ENCODE data around the gene PPFIA2. TPM values are rescaled to one million over a fixed set of nuclear protein-coding genes. Genes with fewer than 3 reads are reported as not detected.

Gene PPFIA2
- total RNA-seq, 1 experiment from 2014 or later: 10.2 TPM

DNA sequence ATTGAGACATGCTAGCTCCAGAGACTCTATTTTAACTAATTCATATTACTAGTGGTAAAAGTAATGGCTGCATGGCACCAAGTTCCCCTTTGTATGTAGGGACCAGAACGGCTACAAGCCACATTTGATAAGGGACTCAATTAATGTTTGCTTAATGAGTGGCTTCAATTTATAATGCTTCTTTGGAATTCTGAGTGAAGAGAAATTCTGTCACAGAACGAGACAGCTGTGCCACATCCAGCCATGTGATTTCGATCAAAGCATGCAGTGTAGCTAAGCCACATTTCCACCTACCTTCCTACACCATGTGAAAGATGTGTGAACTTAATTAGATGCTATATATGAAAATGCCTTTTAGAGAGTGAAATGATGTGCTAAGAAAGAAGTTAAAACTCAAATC, 463.9 kb downstream of the PPFIA2 start:
- Histone ChIP-seq H3K27ac (no peak overlapping the region), H3K36me3 (no peaks in the 10 kb centered on the region), H3K4me3 (no peak overlapping the region), H3K27me3 (no peaks in the 10 kb centered on the region), H3K9me3 (replicated peaks) (no peaks in the 10 kb centered on the region), H3K4me1 (no peaks in the 10 kb centered on the region)
- no peak for DNase-seq

GRCh38 chr12:81294325-81295190, 464.6 kb downstream of the PPFIA2 start:
- Histone ChIP-seq H3K4me3 (no peak overlapping the region), H3K9me3 (replicated peaks) (no peaks in the 10 kb centered on the region), H3K36me3 (no peaks in the 10 kb centered on the region), H3K4me1 (no peaks in the 10 kb centered on the region), H3K27ac (no peak overlapping the region), H3K27me3 (no peaks in the 10 kb centered on the region)
- no peak for DNase-seq

DNA sequence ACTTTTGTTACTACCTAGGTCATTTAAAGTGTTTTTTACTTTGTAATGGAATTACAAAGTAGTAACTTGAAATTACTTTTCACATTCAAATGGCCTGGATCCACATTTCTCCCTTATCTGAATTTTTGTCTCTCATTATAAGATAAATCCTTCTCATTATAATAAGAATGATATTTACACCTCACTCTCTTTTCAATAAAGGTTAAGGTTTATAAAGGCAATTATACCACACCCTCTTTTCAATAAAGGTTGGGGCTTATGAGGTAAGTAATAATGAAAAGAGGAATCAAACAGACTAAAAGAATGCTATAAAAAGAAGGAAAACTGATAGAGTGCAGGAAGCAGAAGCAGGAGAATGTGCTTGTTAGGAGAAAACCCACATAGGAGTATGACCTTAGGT, 470.5 kb downstream of the PPFIA2 start:
- H3K27ac ChIP-seq: no peak overlapping the region
- H3K9me3 ChIP-seq (replicated peaks): no peaks in the 10 kb centered on the region
- H3K4me1 ChIP-seq: no peaks in the 10 kb centered on the region
- H3K36me3 ChIP-seq: no peaks in the 10 kb centered on the region
- DNase-seq: no peak
- no peaks in the 10 kb centered on the region for H3K27me3 ChIP-seq
- no peak overlapping the region for H3K4me3 ChIP-seq

- no peaks in the 10 kb centered on the region for H3K4me1 ChIP-seq
- H3K4me3 ChIP-seq: no peak overlapping the region
- no peaks in the 10 kb centered on the region for H3K27me3 ChIP-seq
- no peaks in the 10 kb centered on the region for H3K9me3 ChIP-seq (replicated peaks)
- no peak for DNase-seq
- no peak overlapping the region for H3K27ac ChIP-seq
- H3K36me3 ChIP-seq: no peaks in the 10 kb centered on the region
Measured at GRCh38 chr12:81284137-81284536, 475.0 kb downstream of the PPFIA2 start.

- H3K4me1 ChIP-seq: no peaks in the 10 kb centered on the region
- no peak overlapping the region for H3K4me3 ChIP-seq
- no peaks in the 10 kb centered on the region for H3K36me3 ChIP-seq
- no peak overlapping the region for H3K27ac ChIP-seq
- H3K27me3 ChIP-seq: no peaks in the 10 kb centered on the region
- H3K9me3 ChIP-seq (replicated peaks): no peaks in the 10 kb centered on the region
- DNase-seq: no peak
Measured at GRCh38 chr12:81274637-81275529, 484.3 kb downstream of the PPFIA2 start.

DNA sequence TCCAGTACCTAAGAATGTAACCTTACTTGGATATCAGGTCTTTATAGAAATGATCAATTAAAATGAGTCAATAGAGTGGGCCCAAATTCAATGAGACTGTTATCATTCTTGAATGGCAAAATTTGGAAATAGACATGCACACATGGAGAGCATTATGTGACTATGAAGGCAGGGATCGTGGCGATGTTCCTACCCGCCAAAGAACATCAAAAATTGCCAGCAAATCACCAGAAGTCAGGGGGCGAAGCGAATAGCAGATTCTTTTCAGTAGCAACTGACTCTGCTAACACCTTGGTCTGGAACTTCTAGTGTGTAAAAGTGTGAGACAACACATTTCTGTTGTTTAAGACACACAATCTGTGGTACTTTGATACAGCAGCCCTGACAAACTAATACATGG, 488.8 kb downstream of the PPFIA2 start:
- Histone ChIP-seq H3K4me3 (no peak overlapping the region), H3K27me3 (no peaks in the 10 kb centered on the region), H3K36me3 (no peaks in the 10 kb centered on the region), H3K9me3 (replicated peaks) (no peaks in the 10 kb centered on the region), H3K27ac (no peak overlapping the region), H3K4me1 (no peaks in the 10 kb centered on the region)
- no peak for DNase-seq

DNA sequence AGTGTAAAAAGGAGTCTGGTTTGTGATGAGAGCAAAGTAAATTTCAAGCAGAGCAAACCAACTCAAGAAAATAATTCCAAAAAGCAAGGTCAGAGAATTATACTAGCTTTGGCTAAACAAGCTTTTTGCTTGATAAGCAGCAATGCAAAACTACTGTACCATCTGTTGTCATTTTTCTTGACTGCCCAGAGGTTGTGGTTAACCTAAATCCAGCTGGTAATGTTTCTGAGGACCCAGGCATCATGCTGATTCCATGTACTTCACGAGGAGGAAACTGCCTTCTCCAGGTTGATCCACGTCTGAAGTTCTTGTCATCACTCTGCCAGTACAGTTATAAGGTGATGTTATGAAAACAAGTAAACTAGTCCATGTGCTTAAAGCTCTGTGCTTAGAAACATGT, 496.1 kb downstream of the PPFIA2 start:
- Histone ChIP-seq H3K36me3 (no peaks in the 10 kb centered on the region), H3K9me3 (replicated peaks) (no peaks in the 10 kb centered on the region), H3K27ac (0 out of 2 replicates have a peak overlapping the region, but pooled peaks have one; percentile 2), H3K27me3 (no peaks in the 10 kb centered on the region), H3K4me1 (peaks cover 14% of the 10 kb centered on the region), H3K4me3 (no peak overlapping the region)
- DNase-seq: peak; percentile 47 to 79

DNA sequence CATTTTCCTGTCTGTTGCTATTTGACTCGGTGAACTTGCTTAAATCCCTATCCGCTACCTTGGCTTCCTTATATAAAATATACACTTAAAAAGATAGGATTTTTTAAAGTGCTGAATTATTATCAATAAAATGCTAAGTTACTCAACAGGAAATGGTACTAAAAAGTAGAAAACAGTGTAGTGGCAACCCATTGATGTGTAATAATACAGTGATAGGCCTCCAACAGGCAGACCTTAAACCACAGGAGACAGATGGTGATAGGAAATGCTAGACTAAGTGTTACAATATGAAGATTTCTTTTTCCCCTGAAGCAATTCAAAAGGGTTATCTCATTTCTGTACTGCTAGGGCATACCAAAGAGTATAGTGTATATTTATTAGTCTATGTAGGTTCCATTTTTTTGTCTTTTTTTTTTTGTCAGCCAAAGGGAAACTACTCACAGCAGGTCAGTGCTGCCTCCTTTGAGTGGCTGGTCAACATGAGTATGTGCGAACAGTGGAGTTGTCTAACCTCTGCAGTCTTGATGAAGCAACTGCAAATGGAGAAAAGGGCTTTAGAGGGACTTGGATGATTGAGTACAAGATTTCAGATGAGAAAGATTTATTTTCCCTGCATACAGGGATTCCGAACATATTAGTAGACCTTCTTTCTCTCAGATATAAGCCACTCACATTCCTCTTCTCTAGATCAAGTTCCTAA, 497.5 kb downstream of the PPFIA2 start:
- H3K27me3 ChIP-seq: no peaks in the 10 kb centered on the region
- no peak overlapping the region for H3K4me3 ChIP-seq

DNA sequence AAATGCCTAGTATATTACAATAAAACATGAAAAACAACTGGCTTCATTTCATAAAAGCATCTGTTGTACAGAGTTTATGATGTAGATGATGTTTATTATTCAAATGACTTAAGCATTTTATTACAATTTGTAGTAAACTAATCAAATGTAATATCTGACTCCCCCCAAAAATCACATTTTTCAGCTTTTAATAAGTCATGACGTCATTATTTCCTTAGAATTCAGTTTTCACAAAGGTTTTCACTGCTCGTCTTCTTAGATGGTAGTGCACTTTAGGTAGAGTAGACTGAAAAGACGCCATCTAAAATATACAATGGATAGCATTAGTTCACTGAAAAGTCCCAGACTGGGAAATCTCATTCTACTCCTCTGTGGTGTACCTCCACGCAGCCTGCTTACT, 499.8 kb downstream of the PPFIA2 start:
- Histone ChIP-seq H3K4me1 (peaks cover 21% of the 10 kb centered on the region), H3K9me3 (replicated peaks) (no peaks in the 10 kb centered on the region), H3K4me3 (no peak overlapping the region), H3K27ac (no peak overlapping the region), H3K27me3 (no peaks in the 10 kb centered on the region), H3K36me3 (no peaks in the 10 kb centered on the region)
- no peak for DNase-seq

More for the DNA sequence above, 497.5 kb downstream of the PPFIA2 start:
- peaks cover 17% of the 10 kb centered on the region for H3K4me1 ChIP-seq
- H3K36me3 ChIP-seq: no peaks in the 10 kb centered on the region
- H3K9me3 ChIP-seq (replicated peaks): no peaks in the 10 kb centered on the region
- no peak overlapping the region for H3K27ac ChIP-seq
- peak in 1 of 2 experiments; percentile 25 for DNase-seq

- DNase-seq: peak; percentile 8 to 75
- Histone ChIP-seq H3K27me3 (no peaks in the 10 kb centered on the region), H3K4me3 (no peak overlapping the region), H3K4me1 (peaks cover 19% of the 10 kb centered on the region), H3K36me3 (no peaks in the 10 kb centered on the region), H3K27ac (no peak overlapping the region), H3K9me3 (replicated peaks) (no peaks in the 10 kb centered on the region)
Measured at GRCh38 chr12:81257947-81258551, 501.1 kb downstream of the PPFIA2 start.

- Histone ChIP-seq H3K36me3 (no peaks in the 10 kb centered on the region), H3K4me1 (peaks cover 8% of the 10 kb centered on the region; the same call in 1 of the 2 replicates), H3K27ac (no peak overlapping the region), H3K27me3 (no peaks in the 10 kb centered on the region), H3K9me3 (replicated peaks) (no peaks in the 10 kb centered on the region), H3K4me3 (no peak overlapping the region)
- DNase-seq: no peak
Measured at GRCh38 chr12:81255947-81256346, 503.2 kb downstream of the PPFIA2 start.

GRCh38 chr12:81255456-81255855, 503.7 kb downstream of the PPFIA2 start:
- Histone ChIP-seq H3K9me3 (replicated peaks) (no peaks in the 10 kb centered on the region), H3K27me3 (no peaks in the 10 kb centered on the region), H3K4me3 (no peak overlapping the region), H3K4me1 (peaks cover 8% of the 10 kb centered on the region; the same call in 1 of the 2 replicates), H3K27ac (no peak overlapping the region), H3K36me3 (no peaks in the 10 kb centered on the region)
- peak; percentile 5 to 26 for DNase-seq

- no peak for DNase-seq
- H3K9me3 ChIP-seq (replicated peaks): no peaks in the 10 kb centered on the region
- H3K4me3 ChIP-seq: no peak overlapping the region
- H3K27ac ChIP-seq: no peak overlapping the region
- no peaks in the 10 kb centered on the region for H3K27me3 ChIP-seq
- no peaks in the 10 kb centered on the region for H3K36me3 ChIP-seq
- peaks cover 8% of the 10 kb centered on the region; the same call in 1 of the 2 replicates for H3K4me1 ChIP-seq
Measured at GRCh38 chr12:81253360-81253759, 505.8 kb downstream of the PPFIA2 start.

- Histone ChIP-seq H3K4me3 (no peak overlapping the region), H3K36me3 (no peaks in the 10 kb centered on the region), H3K27me3 (no peaks in the 10 kb centered on the region), H3K4me1 (peaks cover 8% of the 10 kb centered on the region; the same call in 1 of the 2 replicates), H3K9me3 (replicated peaks) (no peaks in the 10 kb centered on the region), H3K27ac (no peak overlapping the region)
- DNase-seq: no peak
Measured at GRCh38 chr12:81252228-81252627, 506.9 kb downstream of the PPFIA2 start.
